Femur (tissue), 1 donor: ENCODE results near the gene EFCAB13.
A peak's percentile ranks its signal among the peaks of the same experiment; 100 is the strongest.
"Not testable (repeated sequence)": the region's sequence is repeated elsewhere in the genome, so short reads cannot be mapped to it uniquely, and the experiment has no call there.

Source experiments
- DNase-seq: peaks from one replicate; pipeline ENCODE4 v3.0.0-alpha.2; 2017

Gene EFCAB13

DNA sequence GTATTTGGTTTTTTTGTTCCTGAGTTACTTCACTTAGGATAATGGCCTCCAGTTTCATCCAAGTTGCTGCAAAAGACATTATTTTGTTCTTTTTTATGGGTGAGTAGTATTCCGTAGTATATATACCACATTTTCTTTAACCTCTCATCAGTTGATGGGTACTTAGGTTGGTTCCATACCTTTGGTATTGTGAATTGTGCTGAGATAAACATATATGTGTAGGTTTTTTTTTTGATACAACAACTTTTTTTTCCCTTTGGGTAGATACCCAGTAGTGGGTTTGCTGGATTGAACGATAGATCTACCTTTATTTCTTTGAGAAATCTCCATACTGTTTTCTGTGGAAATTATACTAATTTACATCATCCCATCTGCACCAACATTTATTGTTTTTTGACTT lies 6.8 kb downstream of the EFCAB13 start:
- no peak for DNase-seq

DNA sequence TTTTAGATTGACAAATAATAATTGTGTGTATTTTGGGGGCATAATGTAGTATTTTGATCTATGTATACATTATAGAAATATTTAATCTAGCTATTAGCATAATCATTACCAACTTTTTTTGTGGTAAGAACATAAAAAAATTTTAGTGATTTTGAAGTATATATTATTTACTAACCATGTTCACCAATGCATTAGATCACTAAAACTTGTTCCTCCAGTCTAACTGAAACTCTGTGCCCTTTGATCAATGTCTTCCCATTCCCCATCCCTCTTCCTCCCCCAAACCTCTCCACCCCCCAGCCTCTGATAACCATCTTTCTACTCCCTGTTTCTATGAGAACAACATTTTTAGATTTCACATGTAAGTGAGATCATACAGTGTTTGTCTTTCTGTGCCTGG lies 8.5 kb downstream of the EFCAB13 start:
- no peak for DNase-seq

DNA sequence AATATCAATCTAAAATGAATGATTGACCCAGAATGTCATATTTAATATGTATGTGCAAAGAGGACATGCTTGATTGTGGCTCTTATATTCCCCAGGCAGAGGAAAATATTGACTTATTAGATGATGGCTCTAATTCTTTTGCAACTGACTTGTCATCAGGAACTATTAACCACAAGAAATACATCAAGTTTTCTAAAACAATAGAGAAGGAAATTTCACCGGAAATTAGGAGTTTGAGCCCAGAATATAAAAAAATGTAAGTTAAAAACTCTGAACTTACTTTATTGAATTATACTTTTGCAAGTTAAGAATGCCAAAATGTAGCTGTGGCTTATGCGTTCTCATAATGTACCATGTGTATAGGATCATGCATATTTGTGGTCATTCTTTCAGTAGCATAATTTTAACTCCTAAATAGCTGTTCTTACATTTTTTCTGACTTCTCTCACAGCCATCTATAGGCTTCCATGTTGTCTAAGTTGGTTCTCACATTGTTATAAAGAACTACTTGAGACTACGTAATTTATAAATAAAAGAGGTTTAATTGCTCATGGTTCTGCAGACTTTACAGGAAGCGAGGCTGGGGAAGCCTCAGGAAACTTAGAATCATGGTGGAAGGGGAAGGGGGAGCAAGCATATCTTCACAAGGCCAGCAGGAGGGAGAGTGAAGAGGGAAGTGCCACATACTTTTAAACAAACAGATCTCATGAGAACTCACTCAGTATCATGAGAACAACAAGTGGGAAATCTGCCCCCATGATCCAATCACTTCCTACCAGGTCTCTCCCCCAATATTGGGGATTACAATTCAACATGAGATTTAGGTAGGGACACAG lies 11.6 kb downstream of the EFCAB13 start:
- no peak for DNase-seq

DNA sequence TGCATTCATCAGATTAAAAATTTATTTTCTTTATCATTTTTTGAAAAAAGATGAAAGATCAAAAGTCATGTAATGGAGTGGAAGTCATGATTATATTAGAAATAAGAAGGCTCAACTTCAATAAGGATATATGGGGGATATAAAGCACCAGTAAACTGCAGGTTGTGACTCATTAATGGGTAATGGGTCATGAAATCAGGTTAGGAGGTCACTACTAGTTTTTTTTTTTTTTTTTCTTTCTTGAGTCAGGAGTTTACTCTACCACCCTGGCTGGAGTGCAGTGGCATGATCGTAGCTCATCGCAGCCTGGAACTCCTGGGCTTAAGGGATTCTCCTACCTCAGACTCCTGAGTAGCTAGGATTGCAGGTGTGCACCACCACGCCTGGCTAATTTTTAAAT lies 14.3 kb downstream of the EFCAB13 start:
- no peak for DNase-seq

DNA sequence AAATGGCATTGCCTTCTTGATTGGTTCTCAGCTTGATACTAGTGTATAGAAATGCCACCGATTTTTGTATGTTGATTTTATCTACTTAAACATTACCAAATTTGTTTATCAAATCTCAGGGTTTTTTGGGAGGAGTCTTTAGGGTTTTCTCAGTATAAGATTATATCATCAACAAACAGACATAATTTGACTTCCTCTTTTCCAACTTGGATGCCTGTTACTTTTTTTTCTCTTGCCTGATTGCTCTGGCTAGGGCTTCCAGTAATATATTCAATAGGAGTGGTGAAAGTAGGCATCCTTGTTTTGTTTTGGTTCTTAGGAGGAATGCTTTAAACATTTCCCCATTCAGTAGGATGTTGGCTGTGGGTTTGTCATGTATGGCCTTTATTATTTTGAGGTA lies 29.1 kb downstream of the EFCAB13 start:
- no peak for DNase-seq

DNA sequence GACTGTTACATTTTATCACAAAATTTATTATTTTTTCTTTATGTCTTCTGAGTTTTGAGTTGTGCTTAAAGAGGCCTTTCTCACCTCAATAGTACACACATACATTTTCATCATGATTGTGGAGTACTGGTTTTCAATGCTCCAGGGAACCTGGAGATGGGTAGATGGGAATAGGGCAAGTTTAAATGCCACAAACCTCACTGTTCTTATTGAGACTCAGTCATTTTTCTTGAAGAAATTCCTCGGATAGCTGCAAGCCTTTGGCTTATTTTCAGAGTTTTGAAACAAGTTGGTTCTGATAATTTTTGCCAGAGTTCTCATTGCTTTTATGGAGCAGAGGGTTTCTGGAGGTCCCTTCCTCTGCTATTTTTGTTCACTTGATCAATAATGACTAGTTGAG lies 34.9 kb downstream of the EFCAB13 start:
- no peak for DNase-seq

DNA sequence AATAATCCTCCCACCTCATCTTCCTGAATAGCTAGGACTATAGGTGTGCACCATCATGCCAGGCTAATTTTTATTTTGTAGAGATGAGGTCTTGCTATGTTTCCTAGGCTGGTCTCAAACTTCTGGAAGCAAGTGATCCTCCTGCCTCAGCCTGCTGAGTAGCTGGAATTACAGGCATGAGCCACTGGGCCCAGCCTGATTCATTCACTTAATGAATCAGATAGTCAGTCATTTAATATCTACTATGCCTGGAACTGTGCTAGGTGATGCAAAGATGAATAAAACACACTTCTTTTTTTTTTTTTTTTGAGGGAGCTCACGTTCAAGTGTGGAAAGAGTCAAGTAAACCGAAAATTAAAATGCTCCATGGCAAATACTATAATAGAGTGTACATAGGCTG lies 39.4 kb downstream of the EFCAB13 start:
- no peak for DNase-seq

DNA sequence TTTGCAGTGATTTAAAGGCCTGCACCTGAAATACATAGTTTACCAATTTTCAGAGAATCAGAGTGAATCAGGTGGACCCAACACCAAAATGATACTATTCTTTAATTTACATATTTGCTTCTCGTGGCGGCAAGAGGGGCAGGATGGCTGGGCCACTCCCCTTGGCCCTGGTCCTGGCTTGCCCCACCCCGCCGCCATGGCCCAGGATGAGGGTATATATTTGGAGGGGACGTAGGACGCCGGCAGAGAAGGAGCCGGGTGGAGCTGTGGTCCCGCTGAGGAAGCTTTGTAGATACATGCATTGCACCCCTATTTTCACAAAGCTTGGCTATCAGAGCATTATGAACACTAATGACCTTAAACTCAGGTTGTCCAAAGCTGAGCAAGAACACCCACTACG lies 43.5 kb downstream of the EFCAB13 start:
- DNase-seq, result no peak

- DNase-seq, result no peak
Observed at GRCh38 chr17:47368262-47368661, 44.5 kb downstream of the EFCAB13 start.

GRCh38 chr17:47370899-47371298 lies 47.1 kb downstream of the EFCAB13 start:
- not testable (repeated sequence) for DNase-seq

DNA sequence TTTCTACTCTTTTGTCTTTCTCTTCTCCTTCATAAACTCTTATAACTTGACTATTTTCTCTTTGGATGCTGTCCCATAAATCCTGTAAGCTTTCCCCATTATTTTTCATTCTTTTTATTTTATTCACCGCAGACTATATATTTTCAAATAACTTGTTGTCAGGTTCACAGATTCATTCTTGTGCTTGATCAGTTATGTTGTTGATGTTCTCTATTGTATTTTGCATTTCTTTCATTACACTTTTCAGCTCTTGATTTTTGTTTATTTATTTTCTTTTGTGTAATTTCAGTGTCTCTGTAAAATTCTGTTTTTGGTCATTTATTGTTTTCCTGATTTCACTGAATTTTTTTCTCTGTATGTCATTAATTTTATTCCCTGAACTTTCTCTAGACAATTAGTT lies 49.2 kb downstream of the EFCAB13 start:
- no peak for DNase-seq

- DNase-seq, result no peak
Observed at GRCh38 chr17:47376247-47376646, 52.5 kb downstream of the EFCAB13 start.

GRCh38 chr17:47388825-47389224 lies 65.1 kb downstream of the EFCAB13 start:
- DNase-seq, result no peak

GRCh38 chr17:47397532-47398128 lies 73.9 kb downstream of the EFCAB13 start:
- not testable (repeated sequence) for DNase-seq

- DNase-seq, result no peak
Observed at GRCh38 chr17:47400333-47400732, 76.6 kb downstream of the EFCAB13 start.

DNA sequence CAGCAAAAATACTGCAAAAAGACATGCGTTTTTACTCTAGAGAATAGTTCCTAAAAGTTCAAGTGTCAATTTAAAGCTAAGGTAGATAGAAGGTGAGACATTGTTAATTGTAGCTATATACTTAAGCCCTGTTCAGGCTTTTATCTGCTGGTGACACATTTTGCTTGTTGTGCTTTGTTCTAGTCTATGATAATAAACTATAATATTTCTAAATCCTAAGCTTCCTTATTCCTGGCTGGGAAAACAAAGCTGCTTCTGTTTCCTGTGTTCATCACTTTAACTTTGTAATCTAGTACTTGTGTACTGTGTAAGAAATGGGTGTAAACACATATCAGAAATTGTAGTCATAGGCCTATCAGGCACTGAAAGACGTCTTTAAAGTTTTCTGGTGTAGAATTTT lies 77.3 kb downstream of the EFCAB13 start:
- DNase-seq, result no peak

- no peak for DNase-seq
Observed at GRCh38 chr17:47404006-47404405, 80.3 kb downstream of the EFCAB13 start.

DNA sequence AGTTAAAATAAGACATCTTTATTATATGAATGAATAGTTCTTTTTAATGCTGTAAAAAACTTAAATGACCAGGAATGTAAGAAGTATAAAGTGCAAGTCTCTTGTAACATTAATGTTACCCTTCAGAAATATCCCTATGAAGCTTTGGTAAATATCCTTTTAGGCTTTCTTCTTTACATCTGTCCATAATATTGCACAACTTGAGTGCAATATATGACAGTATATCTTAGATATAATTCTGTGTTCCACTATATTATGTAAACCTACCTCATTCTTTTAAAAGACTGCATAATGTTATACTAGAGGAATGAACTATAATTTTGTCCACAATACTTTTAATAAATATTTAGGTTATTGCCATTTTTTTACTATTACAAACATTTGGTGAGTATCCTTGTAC lies 81.1 kb downstream of the EFCAB13 start:
- DNase-seq, result no peak

GRCh38 chr17:47413872-47414271 lies 90.1 kb downstream of the EFCAB13 start:
- DNase-seq, result no peak

DNA sequence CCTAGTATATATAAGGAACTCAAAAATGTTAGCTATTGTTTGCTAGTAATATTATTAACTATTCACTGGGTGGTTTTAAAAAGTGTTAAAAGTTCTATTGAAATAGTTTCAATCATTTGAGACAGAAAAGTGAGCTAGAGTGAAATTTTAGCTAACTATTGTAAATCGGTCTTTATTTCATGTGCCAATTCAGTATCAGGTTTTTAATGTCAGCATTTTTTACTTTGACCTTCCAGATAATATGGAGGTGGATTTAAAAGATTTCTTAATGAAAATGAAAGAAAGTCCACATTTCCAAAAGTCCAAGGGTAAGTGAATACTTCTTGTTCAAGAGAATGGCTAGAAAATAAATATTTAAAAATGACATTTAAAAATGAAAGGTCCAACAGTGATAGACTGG lies 90.9 kb downstream of the EFCAB13 start:
- DNase-seq, result no peak

GRCh38 chr17:47423406-47424295 lies 99.9 kb downstream of the EFCAB13 start:
- peak; percentile 25 for DNase-seq

DNA sequence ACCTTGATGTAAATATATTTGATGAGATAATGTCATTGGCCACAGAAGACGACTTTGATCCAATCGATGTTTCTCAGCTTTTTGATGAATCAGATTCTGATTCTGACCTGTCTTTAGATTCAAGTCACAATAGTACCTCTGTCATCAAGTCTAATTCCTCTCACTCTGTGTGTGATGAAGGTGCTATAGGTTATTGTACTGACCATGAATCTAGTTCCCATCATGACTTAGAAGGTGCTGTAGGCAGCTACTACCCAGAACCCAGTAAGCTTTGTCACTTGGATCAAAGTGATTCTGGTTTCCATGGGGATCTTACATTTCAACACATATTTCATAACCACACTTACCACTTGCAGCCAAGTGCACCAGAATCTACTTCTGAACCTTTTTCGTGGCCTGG lies 101.5 kb downstream of the EFCAB13 start:
- DNase-seq, result not testable (repeated sequence)

DNA sequence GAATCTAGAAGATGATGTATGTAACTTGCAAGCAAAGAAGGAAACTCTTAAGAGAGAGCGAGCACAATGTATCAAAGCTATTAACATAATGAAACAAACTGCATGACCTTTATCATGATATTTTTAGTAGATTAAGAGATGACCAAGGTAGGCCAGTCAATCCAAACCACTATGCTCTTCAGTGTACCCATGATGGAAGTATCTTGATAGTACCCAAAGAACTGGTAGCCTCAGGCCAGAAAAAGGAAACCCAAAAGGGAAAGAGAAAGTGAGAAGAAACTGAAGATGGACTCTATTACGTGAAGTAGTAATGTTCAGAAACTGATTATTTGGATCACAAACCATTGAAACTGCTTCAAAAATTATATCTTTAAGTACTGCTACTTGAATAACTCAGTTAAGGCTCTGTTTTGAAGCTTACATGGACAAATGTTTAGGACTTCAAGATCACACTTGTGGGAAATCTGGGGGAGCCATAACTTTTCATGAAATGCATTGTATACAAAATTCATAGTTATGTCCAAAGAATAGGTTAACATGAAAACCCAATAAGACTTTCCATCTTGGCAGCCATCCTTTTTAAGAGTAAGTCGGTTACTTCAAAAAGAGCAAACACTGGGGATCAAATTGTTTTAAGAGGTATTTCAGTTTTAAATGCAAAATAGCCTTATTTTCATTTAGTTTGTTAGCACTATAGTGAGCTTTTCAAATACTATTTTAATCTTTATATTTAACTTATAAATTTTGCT lies 102.3 kb downstream of the EFCAB13 start:
- not testable (repeated sequence) for DNase-seq
